H1 (cell line): Measurements from ENCODE around the gene SARNP. TPM values are rescaled to one million over a fixed set of nuclear protein-coding genes. Genes with fewer than 3 reads are reported as not detected.

ENCODE experiments used
- CTCF ChIA-PET: fragments of 300-600 bp; sonication (Branson Sonifier 250); formaldehyde crosslinking; loops from one replicate; lab custom pipeline; 2021; ENCODE audit not compliant: partially characterized antibody; lab: Charles Lee
- POLR2A ChIA-PET: fragments of 300-600 bp; sonication (Branson Sonifier 250); formaldehyde crosslinking; loops from one replicate; lab custom pipeline; 2021; ENCODE audit warnings: inconsistent platforms; ENCODE audit not compliant: partially characterized antibody; lab: Charles Lee
- DNase-seq, 2 experiments: peaks; one replicate each; pipeline versions ENCODE4 v3.0.0 to v3.0.0-alpha.2; 2010 to 2022; ENCODE audit warnings: low spot score in 2 of 2, low read depth in 1 of 2, mixed read lengths in 1 of 2
- FAIRE-seq: peaks from 2 replicates; lab custom pipeline; 2011; peaks lifted over from hg19 to GRCh38; lab: Jason Lieb, UNC
- H2AFZ ChIP-seq: 2 replicates; pipeline ENCODE4 v1.8.1; 2012; ENCODE audit warnings: low read length, inconsistent platforms
- H2AK5ac ChIP-seq: 2 replicates; pipeline ENCODE4 v1.6.1; 2013; ENCODE audit warnings: low read depth, low read length
- H2BK120ac ChIP-seq: replicated peaks from 2 replicates; pipeline ENCODE3; 2013; ENCODE audit warnings: low read depth, low read length, inconsistent platforms
- H2BK12ac ChIP-seq: 2 replicates; pipeline ENCODE4 v1.6.1; 2013; ENCODE audit warnings: low read depth, low read length
- H2BK15ac ChIP-seq: 2 replicates; pipeline ENCODE4 v1.6.1; 2013; ENCODE audit warnings: low read length
- H2BK20ac ChIP-seq: 2 replicates; pipeline ENCODE4 v1.6.1; 2013; ENCODE audit warnings: low read length
- H2BK5ac ChIP-seq: 2 replicates; pipeline ENCODE4 v1.6.1; 2013; ENCODE audit warnings: low read depth, low read length
- H3K14ac ChIP-seq: 2 replicates; pipeline ENCODE4 v1.6.1; 2013; ENCODE audit warnings: inconsistent platforms; ENCODE audit not compliant: insufficient read length
- H3K18ac ChIP-seq: 2 replicates; pipeline ENCODE4 v1.6.1; 2013; ENCODE audit warnings: low read length; ENCODE audit errors: extremely low read depth
- H3K23ac ChIP-seq: 2 replicates; pipeline ENCODE4 v1.6.1; 2013; ENCODE audit warnings: inconsistent platforms; ENCODE audit not compliant: insufficient read length
- H3K23me2 ChIP-seq: 2 replicates; pipeline ENCODE4 v1.6.1; 2013; ENCODE audit warnings: low read depth, low read length
- H3K27ac ChIP-seq: 2 replicates; pipeline ENCODE4 v1.6.1; 2011; ENCODE audit warnings: low read depth, low read length, inconsistent platforms
- H3K27me3 ChIP-seq, 4 experiments: replicated peaks in 1 of 4; 1 replicate in 1 of 4; 2 replicates in 3 of 4; pipeline versions ENCODE4 v1.6.1 to v1.8.1; 2011 to 2013; ENCODE audit warnings: low read length in 3 of 4, mild to moderate bottlenecking in 3 of 4, inconsistent platforms in 2 of 4, mixed read lengths in 2 of 4, moderate library complexity in 1 of 4; ENCODE audit not compliant: control insufficient read depth in 3 of 4, insufficient read depth in 3 of 4; ENCODE audit errors: extremely low read depth in 1 of 4
- H3K36me3 ChIP-seq, 4 experiments: 2 replicates each; pipeline versions ENCODE4 v1.6.1 to v1.8.1; 2011 to 2013; ENCODE audit warnings: mild to moderate bottlenecking in 4 of 4, low read length in 3 of 4, moderate library complexity in 2 of 4, control low read depth in 1 of 4, inconsistent platforms in 1 of 4; ENCODE audit not compliant: insufficient read depth in 4 of 4, control insufficient read depth in 2 of 4
- H3K4ac ChIP-seq: replicated peaks from 2 replicates; pipeline ENCODE3; 2013; ENCODE audit warnings: low read length, low read depth, mixed read lengths, inconsistent platforms; ENCODE audit not compliant: insufficient read length
- H3K4me1 ChIP-seq, 4 experiments: replicated peaks in 1 of 4; 1 replicate in 1 of 4; 2 replicates in 3 of 4; pipeline versions ENCODE4 v1.6.1 to v1.8.1; 2011 to 2013; ENCODE audit warnings: low read length in 3 of 4, inconsistent platforms in 2 of 4, mixed read lengths in 1 of 4; ENCODE audit not compliant: insufficient read depth in 4 of 4, control insufficient read depth in 3 of 4
- H3K4me2 ChIP-seq, 2 experiments: 2 replicates each; pipeline versions ENCODE4 v1.6.1 to v1.8.1; 2011 to 2013; ENCODE audit warnings: low read depth in 2 of 2, low read length in 2 of 2, control low read depth in 1 of 2, inconsistent platforms in 1 of 2, mild to moderate bottlenecking in 1 of 2; ENCODE audit not compliant: insufficient read depth in 1 of 2
- H3K4me3 ChIP-seq, 4 experiments: fragments of 200-600, 300-600 bp in 1 of 4; sonication (generic), shearing (Covaris generic), sonication (Bioruptor Twin) in 1 of 4; 2 replicates each; pipeline versions ENCODE4 v1.5.1 to v1.8.1; 2011 to 2016; ENCODE audit warnings: low read length in 4 of 4, low read depth in 3 of 4, control low read depth in 2 of 4, inconsistent platforms in 2 of 4, mild to moderate bottlenecking in 2 of 4, mixed read lengths in 1 of 4, moderate library complexity in 1 of 4; ENCODE audit not compliant: insufficient read depth in 2 of 4; ENCODE audit errors: extremely low read depth in 1 of 4
- H3K56ac ChIP-seq: replicated peaks from 2 replicates; pipeline ENCODE3; 2013; ENCODE audit warnings: low read depth, mild to moderate bottlenecking, mixed read lengths, low read length, inconsistent platforms; ENCODE audit not compliant: insufficient read length
- H3K79me1 ChIP-seq: 2 replicates; pipeline ENCODE4 v1.6.1; 2013; ENCODE audit warnings: low read depth, low read length, control low read depth
- H3K79me2 ChIP-seq, 2 experiments: 2 replicates each; pipeline versions ENCODE4 v1.6.1 to v1.8.1; 2012 to 2013; ENCODE audit warnings: low read length in 2 of 2, mild to moderate bottlenecking in 2 of 2, inconsistent platforms in 1 of 2; ENCODE audit not compliant: insufficient read depth in 2 of 2, control insufficient read depth in 1 of 2
- H3K9ac ChIP-seq, 4 experiments: replicated peaks in 1 of 4; 1 replicate in 1 of 4; 2 replicates in 3 of 4; pipeline versions ENCODE4 v1.6.1 to v1.8.1; 2011 to 2013; ENCODE audit warnings: low read depth in 3 of 4, low read length in 3 of 4, control low read depth in 2 of 4, mild to moderate bottlenecking in 2 of 4, moderate library complexity in 2 of 4, inconsistent platforms in 1 of 4; ENCODE audit errors: extremely low read depth in 1 of 4
- H3K9me3 ChIP-seq, 2 experiments: 2 replicates each; pipeline versions ENCODE4 v1.6.1 to v1.8.1; 2012 to 2013; ENCODE audit warnings: mild to moderate bottlenecking in 2 of 2, moderate library complexity in 2 of 2, control low read depth in 1 of 2, inconsistent platforms in 1 of 2, low read depth in 1 of 2, low read length in 1 of 2, mixed read lengths in 1 of 2; ENCODE audit not compliant: insufficient read depth in 2 of 2
- H4K20me1 ChIP-seq, 2 experiments: replicated peaks in 1 of 2; 2 replicates each; pipeline versions ENCODE3 to v1.8.1; 2011 to 2013; ENCODE audit warnings: inconsistent platforms in 2 of 2, low read length in 2 of 2, mild to moderate bottlenecking in 1 of 2; ENCODE audit not compliant: insufficient read depth in 2 of 2, control insufficient read depth in 1 of 2
- H4K5ac ChIP-seq: 2 replicates; pipeline ENCODE4 v1.6.1; 2013; ENCODE audit warnings: low read length, low read depth, mixed read lengths, inconsistent platforms; ENCODE audit not compliant: insufficient read length
- H4K8ac ChIP-seq: 2 replicates; pipeline ENCODE4 v1.8.0; 2013; ENCODE audit warnings: mild to moderate bottlenecking, moderate library complexity, low read length, inconsistent platforms; ENCODE audit not compliant: insufficient read depth; ENCODE audit errors: extremely low read depth
- H4K91ac ChIP-seq: replicated peaks from 2 replicates; pipeline ENCODE3; 2013; ENCODE audit warnings: low read length, mixed read lengths, inconsistent platforms; ENCODE audit not compliant: insufficient read length
- BACH1 ChIP-seq: IDR thresholded peaks from 2 replicates; pipeline ENCODE4 v1.6.1; 2012; ENCODE audit warnings: low read length, improper control_type of control experiment
- CREB1 ChIP-seq: IDR thresholded peaks from 2 replicates; pipeline ENCODE4 v1.6.1; 2012; ENCODE audit warnings: inconsistent platforms
- FOSL1 ChIP-seq: IDR thresholded peaks from 2 replicates; pipeline ENCODE4 v1.6.1; 2011; ENCODE audit warnings: mild to moderate bottlenecking, low read depth, low read length, moderate library complexity; ENCODE audit not compliant: insufficient read depth
- GABPA ChIP-seq: IDR thresholded peaks from 2 replicates; pipeline ENCODE4 v1.6.1; 2011; ENCODE audit warnings: mild to moderate bottlenecking, low read length, moderate library complexity, borderline replicate concordance; ENCODE audit not compliant: insufficient read depth
- HDAC2 ChIP-seq, 2 experiments: fragments of 300-600 bp in 1 of 2; sonication (generic) in 1 of 2; IDR thresholded peaks; 2 replicates each; pipeline ENCODE4 v1.6.1; 2011 to 2012; ENCODE audit warnings: low read depth in 2 of 2, low read length in 2 of 2, mild to moderate bottlenecking in 2 of 2, moderate library complexity in 2 of 2, borderline replicate concordance in 1 of 2, inconsistent platforms in 1 of 2
- KDM4A ChIP-seq: IDR thresholded peaks from one replicate; pipeline ENCODE4 v1.7.1; 2012; ENCODE audit warnings: low read depth, mild to moderate bottlenecking, moderate library complexity, low read length, inconsistent platforms; ENCODE audit not compliant: severe bottlenecking
- POU5F1 ChIP-seq: IDR thresholded peaks from 2 replicates; pipeline ENCODE4 v1.6.1; 2011; ENCODE audit warnings: low read depth, mild to moderate bottlenecking, low read length, moderate library complexity
- SIX5 ChIP-seq: IDR thresholded peaks from 2 replicates; pipeline ENCODE4 v1.6.1; 2011; ENCODE audit warnings: mild to moderate bottlenecking, low read depth, low read length
- SP2 ChIP-seq: IDR thresholded peaks from 2 replicates; pipeline ENCODE4 v1.6.1; 2012; ENCODE audit warnings: mild to moderate bottlenecking, low read length, inconsistent platforms
- SUZ12 ChIP-seq: fragments of 200-600 bp; sonication (generic); IDR thresholded peaks from 2 replicates; pipeline ENCODE4 v1.6.1; 2012; ENCODE audit warnings: mild to moderate bottlenecking, inconsistent platforms, low read length, moderate library complexity, mixed read lengths
- TBP ChIP-seq: IDR thresholded peaks from 2 replicates; pipeline ENCODE4 v1.6.1; 2011; ENCODE audit warnings: low read depth, low read length, improper control_type of control experiment
- WGBS, 2 experiments: shearing (Covaris generic) in 1 of 2; methylation state at CpG; one replicate each; pipeline versions ENCODE4 v1.1.6 to v1.1.7; 2013 to 2015; ENCODE audit warnings: low lambda C conversion rate in 2 of 2, mixed read lengths in 2 of 2, inconsistent platforms in 1 of 2, low coverage in 1 of 2, missing lambda C conversion rate in 1 of 2; ENCODE audit not compliant: insufficient replicate concordance in 2 of 2, insufficient coverage in 1 of 2, insufficient read length in 1 of 2; ENCODE audit errors: extremely low coverage in 1 of 2, missing lambda C conversion rate in 1 of 2; 5-methylcytosine and 5-hydroxymethylcytosine counted together
- polyA plus RNA-seq, 7 experiments: library from polyadenylated mRNA; depleted of rRNA in 3 of 7; stranded (reverse) in 5 of 7; unstranded in 2 of 7; fragments of >200 nt in 5 of 7; fragments of 200-250 nt in 2 of 7; gene quantifications; 1 replicate in 5 of 7; 2 replicates in 1 of 7; 4 replicates in 1 of 7; pipeline versions ENCODE4 v1.2.1 to v1.2.3, GENCODE V29; 2011 to 2013; ENCODE audit warnings: missing spikeins in 2 of 7, mixed read lengths in 2 of 7
- total RNA-seq: library from RNA; stranded (reverse); fragmentation: NEBNext Ultra II Directional; extraction: Animal tissue kit (Norgen Biotek cat#: 25700); gene quantifications from 2 replicates; pipeline ENCODE4 v1.2.1, GENCODE V29; 2021
- TF ChIP-seq, protein P1 (sequence below): IDR thresholded peaks from 2 replicates; pipeline ENCODE4 v1.6.1; 2011; ENCODE audit warnings: low read length, improper control_type of control experiment

The SARNP gene
- total and polyA plus RNA-seq, 2 of the 8 experiments (the other 6 are each of a cell fraction or from before 2014, with no cell fraction given), result 114 to 226 TPM

GRCh38 chr12:55721601-55722213, 95.8 kb downstream of the SARNP start:
- Histone ChIP-seq H3K27ac (no peak overlapping the region), H4K8ac (no peak overlapping the region), H2BK12ac (no peak overlapping the region), H4K91ac (no peak overlapping the region), H4K5ac (no peak overlapping the region), H3K23me2 (peaks cover 5% of the 10 kb centered on the region; the same call in 1 of the 2 replicates), H3K4me3 (no peak overlapping the region), H2BK20ac (no peak overlapping the region), H2AK5ac (no peak overlapping the region), H2BK120ac (no peak overlapping the region), H3K36me3 (peaks cover 6 to 23% (median 16%) of the 10 kb centered on the region in 4 experiments; a peak in 5 of 8 replicates), H2BK15ac (no peak overlapping the region), H3K79me1 (peaks cover 5% of the 10 kb centered on the region), H3K9me3 (no peaks in the 10 kb centered on the region), H3K9ac (no peak overlapping the region), H3K79me2 (peaks cover 0 to 10% of the 10 kb centered on the region in 2 experiments; a peak in 1 of 4 replicates), H3K4ac (no peak overlapping the region), H4K20me1 (peaks cover 4 to 5% of the 10 kb centered on the region in 2 experiments), H3K27me3 (no peaks in the 10 kb centered on the region), H3K18ac (no peak overlapping the region), H3K56ac (no peak overlapping the region), H3K14ac (no peak overlapping the region), H3K23ac (no peak overlapping the region), H2BK5ac (no peak overlapping the region), H3K4me1 (peaks cover 4 to 27% (median 18%) of the 10 kb centered on the region in 4 experiments), H3K4me2 (no peak overlapping the region), H2AFZ (no peak overlapping the region)
- DNase-seq, result no peak
- WGBS, 2 experiments, result 92% methylated on average over 14 of the region's 14 CpGs; no CpG with 5 or more reads in 1 of the 2 experiments
- ChIA-PET POLR2A (interaction anchor here (0.7 to 8.3 kb wide), 7 partner anchors 8 to 98 kb away, joined by 3 to 103 read pairs (median 3); partner anchors contain the start of genes CD63 and ITGA7), CTCF (interaction anchor here (1.0 to 11.1 kb wide), 10 partner anchors 8 to 65 kb away, joined by 3 to 229 read pairs (median 21); partner anchors contain the start of genes CD63 and ITGA7)
- FAIRE-seq, result no peak
- TF ChIP-seq FOSL1, result no peak
- TF ChIP-seq TBP, result no peak
- TF ChIP-seq, protein P1, sequence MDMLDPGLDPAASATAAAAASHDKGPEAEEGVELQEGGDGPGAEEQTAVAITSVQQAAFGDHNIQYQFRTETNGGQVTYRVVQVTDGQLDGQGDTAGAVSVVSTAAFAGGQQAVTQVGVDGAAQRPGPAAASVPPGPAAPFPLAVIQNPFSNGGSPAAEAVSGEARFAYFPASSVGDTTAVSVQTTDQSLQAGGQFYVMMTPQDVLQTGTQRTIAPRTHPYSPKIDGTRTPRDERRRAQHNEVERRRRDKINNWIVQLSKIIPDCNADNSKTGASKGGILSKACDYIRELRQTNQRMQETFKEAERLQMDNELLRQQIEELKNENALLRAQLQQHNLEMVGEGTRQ, result no peak
- no peak for TF ChIP-seq HDAC2 (IDR thresholded peaks at IDR 0.05; ENCODE audit: borderline replicate concordance in 1 of 2, low read depth in 2 of 2, low read length in 2 of 2)
- TF ChIP-seq SUZ12, result no peak
- no peak for TF ChIP-seq KDM4A
- no peak for TF ChIP-seq BACH1
- no peak for TF ChIP-seq POU5F1
- TF ChIP-seq CREB1, result no peak
- TF ChIP-seq SIX5, result no peak
- no peak for TF ChIP-seq GABPA
- no peak for TF ChIP-seq SP2
